ENCODE results near the gene VWA8. TPM values are rescaled to one million over a fixed set of nuclear protein-coding genes. Genes with fewer than 3 reads are reported as not detected.

Gene VWA8
- total RNA-seq, 1 experiment from 2014 or later: 22.6 TPM

- TF ChIP-seq CTCF (IDR thresholded peaks at IDR 0.05 in 2 of 3, conservative IDR thresholded peaks at IDR 0.05 in 1 of 3; ENCODE audit: borderline replicate concordance in 1 of 3, insufficient read depth in 1 of 3, low read depth in 2 of 3, low read length in 2 of 3): no peak
Measured at GRCh38 chr13:41827507-41828213, 133.2 kb downstream of the VWA8 start (continued).

- ChIA-PET POLR2A (no interaction called here), RAD21 (ENCODE audit: low non-redundant PET in 1 of 2, low total read pairs in 2 of 2, uncharacterized antibody in 2 of 2, unreplicated experiment in 2 of 2) (no interaction called here), CTCF (no interaction called here)
- Histone ChIP-seq H3K9ac (ENCODE audit: low read length) (no peak overlapping the region), H3K4me2 (ENCODE audit: low read length) (no peak overlapping the region), H4K20me1 (ENCODE audit: insufficient read depth) (no peaks in the 10 kb centered on the region), H3K27me3 (ENCODE audit: insufficient read depth, low read length) (no peaks in the 10 kb centered on the region), H3K9me2 (ENCODE audit: insufficient read depth) (no peaks in the 10 kb centered on the region), H3K4me1 (ENCODE audit: control insufficient read depth in 1 of 2, insufficient read depth in 2 of 2, low read length in 2 of 2) (peaks cover 18% of the 10 kb centered on the region in 2 experiments), H3K36me3 (ENCODE audit: control insufficient read depth in 1 of 2, insufficient read depth in 2 of 2, low read length in 2 of 2) (peaks cover 0 to 5% of the 10 kb centered on the region in 2 experiments; a peak in 1 of 4 replicates), H2AFZ (ENCODE audit: low read depth, low read length, poor library complexity, severe bottlenecking) (no peak overlapping the region), H3K27ac (ENCODE audit: low read depth, low read length) (no peak overlapping the region), H3K4me3 (replicated peaks in 1 of 2; ENCODE audit: low read depth in 1 of 2, low read length in 2 of 2) (no peak overlapping the region), H3K79me2 (ENCODE audit: insufficient read depth, low read length) (no peaks in the 10 kb centered on the region), H3K9me3 (ENCODE audit: control insufficient read depth in 1 of 2, insufficient read depth in 1 of 2, low read depth in 1 of 2, low read length in 2 of 2) (no peaks in the 10 kb centered on the region)
- no TSS peak for BruUV-seq (replicated peaks)
- TF ChIP-seq SP1 (IDR thresholded peaks at IDR 0.05; ENCODE audit: low read depth) (no peak), EZH2 (IDR thresholded peaks at IDR 0.05) (no peak), ZBTB33 (IDR thresholded peaks at IDR 0.05; ENCODE audit: extremely low read depth, insufficient replicate concordance, low read length) (no peak), SRF (IDR thresholded peaks at IDR 0.05; ENCODE audit: low read depth) (no peak), ZNF274 (IDR thresholded peaks at IDR 0.05; ENCODE audit: low read depth, low read length) (no peak), CEBPB (IDR thresholded peaks at IDR 0.05; ENCODE audit: low read depth) (no peak), ELF1 (IDR thresholded peaks at IDR 0.05; ENCODE audit: borderline replicate concordance, low read depth) (no peak), ZFX (IDR thresholded peaks at IDR 0.05) (no peak), TCF7L2 (IDR thresholded peaks at IDR 0.05; ENCODE audit: borderline replicate concordance, extremely low read depth, insufficient read depth, insufficient read length) (no peak)
- DNase-seq (ENCODE audit: low read depth, low spot score) (no peak), ATAC-seq (no peak)
- intact Hi-C loops (cut with micrococcal nuclease): no loop called here
Measured at GRCh38 chr13:41825691-41826090, 135.2 kb downstream of the VWA8 start.

Measured in HCT116 (cell line).